Endothelial cell of umbilical vein (primary cell): ENCODE data around the gene SLC27A6. TPM values are rescaled to one million over a fixed set of nuclear protein-coding genes. Genes with fewer than 3 reads are reported as not detected.

Experiments used
- BruUV-seq: library from RNA; stranded (reverse); fragments of 400-500 nt; replicated peaks from 2 replicates; lab custom pipeline; 2021; lab: Mats Ljungman, UMichigan
- CTCF ChIA-PET: fragments of 300-600, 350-600 bp; sonication (Branson Sonifier 250); formaldehyde crosslinking; loops from one replicate; lab custom pipeline; 2021; ENCODE audit warnings: antibody characterized with exemption, inconsistent platforms; lab: Charles Lee
- POLR2A ChIA-PET: fragments of 300-600, 350-600 bp; sonication (Branson Sonifier 250); formaldehyde crosslinking; loops from one replicate; lab custom pipeline; 2021; ENCODE audit warnings: antibody characterized with exemption, inconsistent platforms; lab: Charles Lee
- DNase-seq: peaks from one replicate; pipeline ENCODE4 v3.0.0-alpha.2; 2011; ENCODE audit warnings: low read depth, low spot score
- FAIRE-seq: peaks from 2 replicates; lab custom pipeline; 2011; peaks lifted over from hg19 to GRCh38; lab: Jason Lieb, UNC
- H2AFZ ChIP-seq: 2 replicates; pipeline ENCODE4 v1.6.0; 2012; ENCODE audit warnings: low read depth, low read length, control low read depth, inconsistent platforms
- H3K27ac ChIP-seq: 2 replicates; pipeline ENCODE4 v1.5.1; 2011; ENCODE audit warnings: low read depth, mild to moderate bottlenecking, control low read depth, low read length, moderate library complexity; ENCODE audit not compliant: insufficient read depth
- H3K27me3 ChIP-seq, 2 experiments: 2 replicates each; pipeline versions ENCODE4 v1.6.0 to v1.6.1; 2011; ENCODE audit warnings: low read length in 2 of 2, mixed read lengths in 1 of 2; ENCODE audit not compliant: control insufficient read depth in 2 of 2, insufficient read depth in 2 of 2
- H3K36me3 ChIP-seq, 2 experiments: 2 replicates in 1 of 2; 3 replicates in 1 of 2; pipeline ENCODE4 v1.5.1; 2011; ENCODE audit warnings: low read length in 2 of 2, mild to moderate bottlenecking in 1 of 2, moderate library complexity in 1 of 2; ENCODE audit not compliant: control insufficient read depth in 2 of 2, insufficient read depth in 2 of 2; ENCODE audit errors: extremely low read depth in 1 of 2
- H3K4me1 ChIP-seq: 3 replicates; pipeline ENCODE4 v1.5.1; 2011; ENCODE audit warnings: mild to moderate bottlenecking, low read length; ENCODE audit not compliant: control insufficient read depth, insufficient read depth; ENCODE audit errors: extremely low read depth
- H3K4me2 ChIP-seq: 2 replicates; pipeline ENCODE4 v1.6.1; 2011; ENCODE audit warnings: low read length, control low read depth, mixed read lengths; ENCODE audit not compliant: insufficient read depth
- H3K4me3 ChIP-seq, 3 experiments: fragments of 200-600 bp in 1 of 3; sonication (generic), shearing (Covaris generic) in 1 of 3; replicated peaks in 1 of 3; 2 replicates each; pipeline ENCODE4 v1.5.1; 2011 to 2016; ENCODE audit warnings: control low read depth in 3 of 3, low read length in 3 of 3, mild to moderate bottlenecking in 2 of 3, inconsistent platforms in 1 of 3, low read depth in 1 of 3, moderate library complexity in 1 of 3; ENCODE audit not compliant: insufficient read depth in 1 of 3
- H3K79me2 ChIP-seq: 2 replicates; pipeline ENCODE4 v1.6.0; 2012; ENCODE audit warnings: low read length, inconsistent platforms; ENCODE audit not compliant: control insufficient read depth, insufficient read depth
- H3K9ac ChIP-seq: replicated peaks from 2 replicates; pipeline ENCODE3; 2011; ENCODE audit warnings: low read length, control low read depth; ENCODE audit not compliant: insufficient read depth; ENCODE audit errors: extremely low read depth
- H3K9me1 ChIP-seq: replicated peaks from 3 replicates; pipeline ENCODE4 v1.6.0; 2011; ENCODE audit warnings: mild to moderate bottlenecking, low read length; ENCODE audit not compliant: control insufficient read depth, insufficient read depth; ENCODE audit errors: extremely low read depth
- H3K9me3 ChIP-seq: replicated peaks from 2 replicates; pipeline ENCODE4 v1.5.1; 2012; ENCODE audit warnings: low read length, inconsistent platforms; ENCODE audit not compliant: control insufficient read depth, insufficient read depth
- H4K20me1 ChIP-seq: replicated peaks from 2 replicates; pipeline ENCODE3; 2011; ENCODE audit warnings: mild to moderate bottlenecking, low read length; ENCODE audit not compliant: control insufficient read depth, insufficient read depth; ENCODE audit errors: extremely low read depth
- CTCF ChIP-seq, 2 donors: IDR thresholded peaks; 1 replicate in 1 of 2; 2 replicates in 1 of 2; pipeline ENCODE4 v1.5.1; 2011; ENCODE audit warnings: low read length in 2 of 2, mild to moderate bottlenecking in 2 of 2, moderate library complexity in 2 of 2, control low read depth in 1 of 2, inconsistent platforms in 1 of 2, low read depth in 1 of 2; ENCODE audit not compliant: insufficient read depth in 1 of 2; ENCODE audit errors: extremely low read depth in 1 of 2
- EZH2 ChIP-seq: IDR thresholded peaks from 2 replicates; pipeline ENCODE4 v1.6.1; 2012; ENCODE audit warnings: borderline replicate concordance, low read depth, mild to moderate bottlenecking, moderate library complexity, low read length, inconsistent platforms; ENCODE audit not compliant: severe bottlenecking
- FOS ChIP-seq: IDR thresholded peaks from 2 replicates; pipeline ENCODE4 v1.6.1; 2011; ENCODE audit warnings: mild to moderate bottlenecking, low read length, moderate library complexity, borderline replicate concordance; ENCODE audit not compliant: insufficient read depth
- GATA2 ChIP-seq: IDR thresholded peaks from 2 replicates; pipeline ENCODE4 v1.7.0; 2011; ENCODE audit warnings: low read depth, mild to moderate bottlenecking, moderate library complexity, mixed read lengths, low read length; ENCODE audit not compliant: insufficient read length, insufficient read depth
- JUN ChIP-seq: IDR thresholded peaks from 2 replicates; pipeline ENCODE4 v1.6.1; 2011; ENCODE audit warnings: borderline replicate concordance, low read depth; ENCODE audit not compliant: insufficient read length, insufficient read depth
- MAX ChIP-seq: IDR thresholded peaks from 2 replicates; pipeline ENCODE4 v1.6.1; 2011; ENCODE audit not compliant: insufficient read depth, insufficient read length
- MYC ChIP-seq: IDR thresholded peaks from one replicate; pipeline ENCODE4 v1.6.1; 2011; ENCODE audit warnings: mild to moderate bottlenecking, low read depth, low read length
- POLR2A ChIP-seq: IDR thresholded peaks from 2 replicates; pipeline ENCODE4 v1.6.1; 2012; ENCODE audit warnings: low read depth, mild to moderate bottlenecking, control low read depth, low read length
- POLR2AphosphoS5 ChIP-seq: IDR thresholded peaks from 2 replicates; pipeline ENCODE4 v1.6.1; 2012; ENCODE audit warnings: low read depth, mild to moderate bottlenecking, control low read depth, low read length, moderate library complexity; ENCODE audit not compliant: insufficient read depth
- dilution Hi-C: fragments of 300-500 bp; cut with MboI; formaldehyde crosslinking; loops from one replicate; pipeline ENCODE4 v1.15.0; 2019; ENCODE audit warnings: low sequenced_read_pairs; ENCODE audit not compliant: extremely low pct_ligation_motif_present
- intact Hi-C: fragments of 100-400 bp; cut with micrococcal nuclease; formaldehyde crosslinking; loops from one replicate; pipeline ENCODE4 v1.10.0; 2022
- polyA plus RNA-seq, 4 experiments: library from polyadenylated mRNA; depleted of rRNA in 3 of 4; stranded (reverse) in 3 of 4; unstranded in 1 of 4; fragments of >200 nt; gene quantifications; 2 replicates each; pipeline versions ENCODE4 v1.2.1 to v1.2.3, GENCODE V29; 2011 to 2012; ENCODE audit warnings: missing spikeins in 1 of 4
- total RNA-seq: library from RNA; stranded (reverse); gene quantifications from 2 replicates; pipeline ENCODE4 v1.2.3, GENCODE V29; 2021

Gene SLC27A6
- total and polyA plus RNA-seq, 2 donors (not counting 3 experiments of a cell fraction or from before 2014, with no cell fraction given), result 0.10 TPM; not detected in 1

- no peaks in the 10 kb centered on the region for H3K4me1 ChIP-seq
- H3K79me2 ChIP-seq, result no peaks in the 10 kb centered on the region
- H4K20me1 ChIP-seq, result no peaks in the 10 kb centered on the region
- no peak overlapping the region for H3K4me2 ChIP-seq
- H3K9me1 ChIP-seq, result no peaks in the 10 kb centered on the region
- DNase-seq (no peak), FAIRE-seq (no peak)
- H3K9ac ChIP-seq, result no peak overlapping the region
- ChIA-PET POLR2A (no interaction called here), CTCF (no interaction called here)
- H3K27me3 ChIP-seq, result no peaks in the 10 kb centered on the region
- no peak overlapping the region for H3K27ac ChIP-seq
- BruUV-seq, result no TSS peak
- dilution Hi-C loops (no loop called here), intact Hi-C loops (no loop called here)
- H3K36me3 ChIP-seq, result no peaks in the 10 kb centered on the region
- no peak overlapping the region for H3K4me3 ChIP-seq
- H3K9me3 ChIP-seq, result no peaks in the 10 kb centered on the region
- TF ChIP-seq JUN (no peak), MYC (no peak), POLR2A (no peak), FOS (no peak), MAX (no peak), CTCF (IDR thresholded peaks at IDR 0.05; ENCODE audit: extremely low read depth in 1 of 2, insufficient read depth in 1 of 2, low read depth in 1 of 2, low read length in 2 of 2) (no peak), POLR2AphosphoS5 (no peak), GATA2 (no peak), EZH2 (no peak)
- H2AFZ ChIP-seq, result no peak overlapping the region
Observed at GRCh38 chr5:129067745-129068144, 102.5 kb downstream of the SLC27A6 start.
